ENCODE measurements around the gene TEX264.

Gene TEX264

DNA sequence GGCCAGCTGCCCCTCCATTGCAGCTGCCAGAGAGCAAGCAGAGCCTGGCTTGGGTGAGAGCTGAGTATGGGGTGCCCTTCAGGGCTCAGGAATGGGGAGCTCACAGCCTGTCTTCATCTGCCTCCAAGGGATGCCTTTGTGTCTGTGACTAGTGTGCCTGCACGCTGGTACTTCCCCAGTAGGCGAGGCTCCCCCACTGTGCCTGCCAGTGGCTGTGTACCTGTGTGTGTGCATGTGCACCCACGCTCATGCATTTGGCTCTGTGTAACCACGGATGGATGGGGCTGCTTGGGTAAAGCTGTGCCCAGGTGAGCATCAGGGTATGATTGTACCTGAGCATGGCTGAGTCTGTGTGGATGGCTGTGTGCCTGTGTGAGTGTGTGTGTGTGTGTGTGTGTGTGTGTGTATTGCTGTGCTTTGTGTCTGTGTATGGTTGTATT, 33.5 kb downstream of the TEX264 start:
- Histone ChIP-seq H3K36me3 (ENCODE audit: control insufficient read depth in 2 of 2, insufficient read depth in 1 of 2, low read length in 2 of 2) (peaks cover 0 to 53% of the 10 kb centered on the region in 2 experiments; a peak in 2 of 3 replicates), H3K9me3 (ENCODE audit: control insufficient read depth, insufficient read depth, low read depth, low read length) (no peaks in the 10 kb centered on the region), H3K4me3 (ENCODE audit: low read depth, low read length) (no peak overlapping the region), H3K4me1 (ENCODE audit: control insufficient read depth, insufficient read depth, low read length) (no peaks in the 10 kb centered on the region), H3K27ac (ENCODE audit: extremely low read depth, low read depth, low read length) (no peak overlapping the region)
- POLR2A ChIA-PET, result interaction anchor here (1.6 kb wide), 1 partner anchor 33 kb away, joined by 3 read pairs; the partner anchor contains the start of gene TEX264
- CTCF ChIA-PET, result interaction anchor here (0.6 to 2.3 kb wide), 4 partner anchors 15 to 314 kb away, joined by 3 to 5 read pairs (median 4); partner anchors contain the start of gene RBM15B
- TF ChIP-seq ZNF292 (tag by site-specific recombination; IDR thresholded peaks at IDR 0.05; ENCODE audit: borderline replicate concordance, low read depth), result no peak
- TF ChIP-seq ZSCAN4 (tag by site-specific recombination; IDR thresholded peaks at IDR 0.05), result peak; percentile 44; the same call in 1 of the 2 replicates

- Histone ChIP-seq H3K4me1 (ENCODE audit: control insufficient read depth, insufficient read depth, low read length) (no peaks in the 10 kb centered on the region), H3K27ac (ENCODE audit: extremely low read depth, low read depth, low read length) (no peak overlapping the region), H3K9me3 (ENCODE audit: control insufficient read depth, insufficient read depth, low read depth, low read length) (no peaks in the 10 kb centered on the region), H3K4me3 (ENCODE audit: low read depth, low read length) (no peak overlapping the region), H3K36me3 (ENCODE audit: control insufficient read depth in 2 of 2, insufficient read depth in 1 of 2, low read length in 2 of 2) (peaks cover 0 to 43% of the 10 kb centered on the region in 2 experiments; a peak in 2 of 3 replicates)
- TF ChIP-seq KLF8 (tag by site-specific recombination; IDR thresholded peaks at IDR 0.05) (no peak), SP2 (tag by site-specific recombination; IDR thresholded peaks at IDR 0.05) (no peak), PRDM1 (tag by site-specific recombination; IDR thresholded peaks at IDR 0.05) (no peak), ZNF677 (tag by site-specific recombination; IDR thresholded peaks at IDR 0.05) (no peak), ZNF121 (tag by site-specific recombination; IDR thresholded peaks at IDR 0.05) (no peak), ZFP3 (tag by site-specific recombination; IDR thresholded peaks at IDR 0.05; ENCODE audit: low read depth) (no peak), ZNF394 (tag by site-specific recombination; IDR thresholded peaks at IDR 0.05; ENCODE audit: borderline replicate concordance) (no peak), PATZ1 (tag by site-specific recombination; IDR thresholded peaks at IDR 0.05) (no peak), KLF9 (tag by site-specific recombination; IDR thresholded peaks at IDR 0.05; ENCODE audit: low read depth) (no peak), ZNF660 (tag by site-specific recombination; IDR thresholded peaks at IDR 0.05) (no peak), TRIM28 (IDR thresholded peaks at IDR 0.05; ENCODE audit: borderline replicate concordance, low read length) (no peak)
- TF ChIP-seq, protein P1, sequence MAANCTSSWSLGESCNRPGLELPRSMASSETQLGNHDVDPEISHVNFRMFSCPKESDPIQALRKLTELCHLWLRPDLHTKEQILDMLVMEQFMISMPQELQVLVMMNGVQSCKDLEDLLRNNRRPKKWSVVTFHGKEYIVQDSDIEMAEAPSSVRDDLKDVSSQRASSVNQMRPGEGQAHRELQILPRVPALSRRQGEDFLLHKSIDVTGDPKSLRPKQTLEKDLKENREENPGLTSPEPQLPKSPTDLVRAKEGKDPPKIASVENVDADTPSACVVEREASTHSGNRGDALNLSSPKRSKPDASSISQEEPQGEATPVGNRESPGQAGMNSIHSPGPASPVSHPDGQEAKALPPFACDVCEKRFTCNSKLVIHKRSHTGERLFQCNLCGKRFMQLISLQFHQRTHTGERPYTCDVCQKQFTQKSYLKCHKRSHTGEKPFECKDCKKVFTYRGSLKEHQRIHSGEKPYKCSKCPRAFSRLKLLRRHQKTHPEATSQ (tag by site-specific recombination; IDR thresholded peaks at IDR 0.05), result no peak
- ChIA-PET CTCF (interaction anchor here (0.5 to 2.3 kb wide), 6 partner anchors 14 to 315 kb away, joined by 3 to 5 read pairs (median 4); partner anchors contain the start of gene RBM15B), POLR2A (interaction anchor here (1.6 kb wide), 1 partner anchor 34 kb away, joined by 3 read pairs; the partner anchor contains the start of gene TEX264)
Measured at GRCh38 chr3:51705276-51706020, 34.4 kb downstream of the TEX264 start.

DNA sequence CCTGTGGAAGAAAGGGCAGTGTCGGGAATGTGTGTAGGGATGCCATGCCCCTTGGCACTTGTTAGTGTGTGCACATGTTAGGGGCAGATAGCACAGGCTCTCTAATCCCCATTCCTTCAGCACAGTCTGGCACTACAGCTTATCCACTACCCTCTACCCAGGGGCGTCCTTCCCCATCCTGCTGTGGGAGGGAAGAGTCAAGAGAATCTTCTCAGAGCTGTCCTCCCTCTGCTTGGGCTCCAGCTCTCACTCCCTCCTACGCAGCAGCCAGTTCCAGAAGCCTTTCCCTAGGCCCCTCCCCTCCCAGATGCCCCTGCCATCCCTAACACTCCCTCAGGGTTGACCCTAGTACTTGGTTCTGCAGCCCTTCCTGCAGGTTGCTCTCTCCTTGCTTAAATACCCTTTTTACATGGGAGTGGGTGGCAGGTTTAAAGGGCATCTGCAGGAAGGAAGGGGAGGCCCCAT, 35.0 kb downstream of the TEX264 start:
- Histone ChIP-seq H3K4me3 (ENCODE audit: low read depth, low read length) (no peak overlapping the region), H3K27ac (ENCODE audit: extremely low read depth, low read depth, low read length) (no peak overlapping the region), H3K4me1 (ENCODE audit: control insufficient read depth, insufficient read depth, low read length) (no peaks in the 10 kb centered on the region), H3K36me3 (ENCODE audit: control insufficient read depth in 2 of 2, insufficient read depth in 1 of 2, low read length in 2 of 2) (peaks cover 0 to 39% of the 10 kb centered on the region in 2 experiments; a peak in 2 of 3 replicates), H3K9me3 (ENCODE audit: control insufficient read depth, insufficient read depth, low read depth, low read length) (no peaks in the 10 kb centered on the region)
- ChIA-PET POLR2A (interaction anchor here (1.6 kb wide), 1 partner anchor 35 kb away, joined by 3 read pairs; the partner anchor contains the start of gene TEX264), CTCF (interaction anchor here (2.3 kb wide), 1 partner anchor 37 kb away, joined by 5 read pairs; no protein-coding TSS in a partner anchor)
- TF ChIP-seq ZNF610 (tag by site-specific recombination; IDR thresholded peaks at IDR 0.05; ENCODE audit: borderline replicate concordance) (no peak), KLF8 (tag by site-specific recombination; IDR thresholded peaks at IDR 0.05) (no peak), ZNF513 (tag by site-specific recombination; IDR thresholded peaks at IDR 0.05) (no peak), ZNF394 (tag by site-specific recombination; IDR thresholded peaks at IDR 0.05; ENCODE audit: borderline replicate concordance) (no peak), BCL11B (tag by site-specific recombination; IDR thresholded peaks at IDR 0.05; ENCODE audit: low read depth) (no peak), ZXDB (tag by site-specific recombination; IDR thresholded peaks at IDR 0.05) (no peak), MYNN (tag by site-specific recombination; IDR thresholded peaks at IDR 0.05; ENCODE audit: borderline replicate concordance) (no peak), ZNF645 (tag by site-specific recombination; IDR thresholded peaks at IDR 0.05) (no peak), ZNF792 (tag by site-specific recombination; IDR thresholded peaks at IDR 0.05) (no peak)
